Measurements from ENCODE around the gene ARMC5.

GRCh38 chr16:31489298-31489564 lies 29.9 kb downstream of the ARMC5 start:
- TF ChIP-seq TEAD4 (CRISPR knock-in tag; IDR thresholded peaks at IDR 0.05): no peak
- no peak for TF ChIP-seq AFF4 (CRISPR knock-in tag; IDR thresholded peaks at IDR 0.05; ENCODE audit: borderline replicate concordance)
- TF ChIP-seq CREM (CRISPR knock-in tag; IDR thresholded peaks at IDR 0.05): no peak
- no peak for TF ChIP-seq CTCF (IDR thresholded peaks at IDR 0.05)
- TF ChIP-seq ERG (CRISPR knock-in tag; IDR thresholded peaks at IDR 0.05): no peak
- no peak for TF ChIP-seq MAX (CRISPR knock-in tag; IDR thresholded peaks at IDR 0.05)
- no peak for TF ChIP-seq ATF2 (CRISPR knock-in tag; IDR thresholded peaks at IDR 0.05; ENCODE audit: borderline replicate concordance, low read depth)
- TF ChIP-seq GABPB1 (CRISPR knock-in tag; IDR thresholded peaks at IDR 0.05): no peak
- TF ChIP-seq HMGXB4 (CRISPR knock-in tag; IDR thresholded peaks at IDR 0.05): no peak
- no peak for TF ChIP-seq SMAD3 (CRISPR knock-in tag; IDR thresholded peaks at IDR 0.05; ENCODE audit: borderline replicate concordance)
- TF ChIP-seq ZNF423 (CRISPR knock-in tag; IDR thresholded peaks at IDR 0.05): no peak
- TF ChIP-seq TP53 (CRISPR knock-in tag; IDR thresholded peaks at IDR 0.05): no peak
